GM13977 (cell line): ENCODE data around the gene PRRG3.

ENCODE experiments used
- DNase-seq: peaks from one replicate; pipeline ENCODE4 v3.0.0; 2012; ENCODE audit warnings: low spot score
- CTCF ChIP-seq: IDR thresholded peaks from 2 replicates; pipeline ENCODE4 v1.5.1; 2012; ENCODE audit warnings: mild to moderate bottlenecking, control low read depth; ENCODE audit not compliant: insufficient read depth; ENCODE audit errors: extremely low read depth, missing control alignments
- in situ Hi-C: fragments of 300-500 bp; cut with MboI; formaldehyde crosslinking; loops from one replicate; pipeline ENCODE4 v1.12.0; 2022; ENCODE audit warnings: low sequenced_read_pairs, low pct_unique_long_range_greater_than_20kb, mixed read lengths, inconsistent platforms; ENCODE audit not compliant: unreplicated experiment

Gene PRRG3

GRCh38 chrX:151724563-151725337, 29.5 kb downstream of the PRRG3 start:
- no peak for TF ChIP-seq CTCF
- no peak for DNase-seq
- in situ Hi-C loops = no loop called here

- DNase-seq = no peak
- no peak for TF ChIP-seq CTCF
- in situ Hi-C loops = no loop called here
These were observed 30.0 kb downstream of the PRRG3 start for GRCh38 chrX:151725338-151725614.

- no peak for DNase-seq
- TF ChIP-seq CTCF = no peak
- in situ Hi-C loops = no loop called here
These were observed 31.5 kb downstream of the PRRG3 start for GRCh38 chrX:151726751-151727150.

- no peak for DNase-seq
- no peak for TF ChIP-seq CTCF
- in situ Hi-C loops = no loop called here
These were observed 32.1 kb downstream of the PRRG3 start for GRCh38 chrX:151727346-151727745.

GRCh38 chrX:151729056-151729725, 33.9 kb downstream of the PRRG3 start:
- in situ Hi-C loops = no loop called here
- no peak for TF ChIP-seq CTCF
- DNase-seq = no peak

GRCh38 chrX:151734446-151734845, 39.2 kb downstream of the PRRG3 start, which contains the start of gene CNGA2:
CNGA2 (plus strand) TSS chrX:151734746; CDS start chrX:151738484, 3,738 bp downstream.
- DNase-seq = no peak
- no peak for TF ChIP-seq CTCF
- in situ Hi-C loops = no loop called here
